Measurements from ENCODE around the gene ATG12.
"Not testable (repeated sequence)": the region's sequence is repeated elsewhere in the genome, so short reads cannot be mapped to it uniquely, and the experiment has no call there.

The ATG12 gene

DNA sequence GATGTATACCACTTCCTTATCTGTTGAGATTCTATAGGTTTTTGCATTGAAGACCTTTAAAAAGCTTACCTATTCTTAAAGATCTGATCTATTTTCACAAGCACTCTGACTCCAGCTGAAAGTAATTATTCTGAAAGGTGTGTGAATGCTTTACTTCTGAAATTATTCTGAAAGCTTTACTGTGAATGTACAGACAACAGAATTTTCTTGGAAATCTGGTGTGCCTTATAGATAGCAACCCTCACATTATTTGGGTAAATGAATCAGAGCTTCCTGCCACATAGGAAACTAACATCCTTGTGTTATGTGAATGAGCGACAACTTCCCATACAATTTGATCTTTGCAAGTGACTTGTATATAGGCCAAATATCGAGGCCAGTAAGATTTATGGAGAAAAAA, 31.4 kb downstream of the ATG12 start:
- peaks cover 28% of the 10 kb centered on the region for H3K27me3 ChIP-seq (ENCODE audit: insufficient read depth, poor library complexity, severe bottlenecking)
- TF ChIP-seq, protein P1, sequence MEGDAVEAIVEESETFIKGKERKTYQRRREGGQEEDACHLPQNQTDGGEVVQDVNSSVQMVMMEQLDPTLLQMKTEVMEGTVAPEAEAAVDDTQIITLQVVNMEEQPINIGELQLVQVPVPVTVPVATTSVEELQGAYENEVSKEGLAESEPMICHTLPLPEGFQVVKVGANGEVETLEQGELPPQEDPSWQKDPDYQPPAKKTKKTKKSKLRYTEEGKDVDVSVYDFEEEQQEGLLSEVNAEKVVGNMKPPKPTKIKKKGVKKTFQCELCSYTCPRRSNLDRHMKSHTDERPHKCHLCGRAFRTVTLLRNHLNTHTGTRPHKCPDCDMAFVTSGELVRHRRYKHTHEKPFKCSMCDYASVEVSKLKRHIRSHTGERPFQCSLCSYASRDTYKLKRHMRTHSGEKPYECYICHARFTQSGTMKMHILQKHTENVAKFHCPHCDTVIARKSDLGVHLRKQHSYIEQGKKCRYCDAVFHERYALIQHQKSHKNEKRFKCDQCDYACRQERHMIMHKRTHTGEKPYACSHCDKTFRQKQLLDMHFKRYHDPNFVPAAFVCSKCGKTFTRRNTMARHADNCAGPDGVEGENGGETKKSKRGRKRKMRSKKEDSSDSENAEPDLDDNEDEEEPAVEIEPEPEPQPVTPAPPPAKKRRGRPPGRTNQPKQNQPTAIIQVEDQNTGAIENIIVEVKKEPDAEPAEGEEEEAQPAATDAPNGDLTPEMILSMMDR (IDR thresholded peaks at IDR 0.05; ENCODE audit: poor library complexity, severe bottlenecking), result no peak
- H3K9me3 ChIP-seq (ENCODE audit: severe bottlenecking), result no peaks in the 10 kb centered on the region
- no peaks in the 10 kb centered on the region for H3K36me3 ChIP-seq (ENCODE audit: low read depth)
- no peak overlapping the region for H3K4me3 ChIP-seq (ENCODE audit: severe bottlenecking)
- no peak overlapping the region for H3K27ac ChIP-seq (ENCODE audit: poor library complexity, severe bottlenecking)
- no peaks in the 10 kb centered on the region for H3K4me1 ChIP-seq (ENCODE audit: insufficient read depth, poor library complexity, severe bottlenecking)
- DNase-seq (ENCODE audit: low spot score) (no peak), ATAC-seq (ENCODE audit: low read depth) (no peak)

- not testable (repeated sequence) for H3K4me1 ChIP-seq (ENCODE audit: insufficient read depth, poor library complexity, severe bottlenecking); DNase-seq (ENCODE audit: low spot score); H3K4me3 ChIP-seq (ENCODE audit: severe bottlenecking); H3K27me3 ChIP-seq (ENCODE audit: insufficient read depth, poor library complexity, severe bottlenecking); ATAC-seq (ENCODE audit: low read depth); H3K27ac ChIP-seq (ENCODE audit: poor library complexity, severe bottlenecking); H3K36me3 ChIP-seq (ENCODE audit: low read depth); H3K9me3 ChIP-seq (ENCODE audit: severe bottlenecking)
Measured at GRCh38 chr5:115808066-115808465, 33.3 kb downstream of the ATG12 start.

- H3K4me3 ChIP-seq (ENCODE audit: severe bottlenecking), result no peak overlapping the region
- DNase-seq (ENCODE audit: low spot score) (no peak), ATAC-seq (ENCODE audit: low read depth) (no peak)
- TF ChIP-seq, protein P1 (IDR thresholded peaks at IDR 0.05; ENCODE audit: poor library complexity, severe bottlenecking), result no peak
- H3K27ac ChIP-seq (ENCODE audit: poor library complexity, severe bottlenecking), result no peak overlapping the region
- H3K4me1 ChIP-seq (ENCODE audit: insufficient read depth, poor library complexity, severe bottlenecking), result no peaks in the 10 kb centered on the region
- peaks cover 7% of the 10 kb centered on the region for H3K27me3 ChIP-seq (ENCODE audit: insufficient read depth, poor library complexity, severe bottlenecking)
- H3K36me3 ChIP-seq (ENCODE audit: low read depth), result no peaks in the 10 kb centered on the region
- H3K9me3 ChIP-seq (ENCODE audit: severe bottlenecking), result no peaks in the 10 kb centered on the region
Measured at GRCh38 chr5:115807654-115808052, 33.7 kb downstream of the ATG12 start.

DNA sequence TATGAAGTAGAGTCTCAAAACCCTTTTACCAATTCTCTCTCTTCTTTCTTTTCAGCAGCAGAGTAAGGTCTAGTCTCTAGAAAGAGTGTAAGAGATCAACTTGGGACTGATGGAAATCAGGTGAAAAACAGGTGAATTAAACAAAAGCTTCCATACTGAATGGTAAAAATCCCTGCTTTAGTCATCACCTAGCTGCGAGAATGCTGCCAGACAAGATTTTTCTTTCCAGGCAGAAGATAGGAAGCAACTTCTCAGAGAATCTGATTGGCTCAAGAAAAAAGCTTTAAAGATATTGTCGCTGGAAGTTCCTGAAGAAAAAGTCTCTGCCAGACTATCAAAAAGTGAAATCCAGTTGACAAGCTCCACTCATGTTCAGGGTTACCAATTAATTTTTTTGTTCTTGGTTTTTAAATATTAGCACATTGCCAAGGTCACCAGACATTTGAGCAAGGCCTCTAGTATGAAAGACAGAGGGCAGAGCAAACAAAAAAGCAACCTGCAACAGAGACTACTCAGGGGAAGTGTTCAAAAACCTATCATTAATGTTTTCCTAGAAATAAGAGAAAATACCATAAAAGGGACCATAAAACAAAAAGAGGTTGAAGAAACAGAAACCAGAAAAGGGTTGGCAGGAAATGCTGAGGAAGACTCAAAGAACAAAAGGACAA, 34.2 kb downstream of the ATG12 start:
- H3K4me1 ChIP-seq (ENCODE audit: insufficient read depth, poor library complexity, severe bottlenecking), result no peaks in the 10 kb centered on the region
- no peaks in the 10 kb centered on the region for H3K36me3 ChIP-seq (ENCODE audit: low read depth)
- no peak for ATAC-seq (ENCODE audit: low read depth)
- no peak overlapping the region for H3K4me3 ChIP-seq (ENCODE audit: severe bottlenecking)
- H3K27ac ChIP-seq (ENCODE audit: poor library complexity, severe bottlenecking), result no peak overlapping the region
- DNase-seq (ENCODE audit: low spot score), result no peak
- no peaks in the 10 kb centered on the region for H3K9me3 ChIP-seq (ENCODE audit: severe bottlenecking)
- H3K27me3 ChIP-seq (ENCODE audit: insufficient read depth, poor library complexity, severe bottlenecking), result peaks cover 2% of the 10 kb centered on the region
- TF ChIP-seq, protein P1 (IDR thresholded peaks at IDR 0.05; ENCODE audit: poor library complexity, severe bottlenecking), result no peak

- TF ChIP-seq, protein P1 (IDR thresholded peaks at IDR 0.05; ENCODE audit: poor library complexity, severe bottlenecking), result no peak
- H3K4me3 ChIP-seq (ENCODE audit: severe bottlenecking), result no peak overlapping the region
- H3K27ac ChIP-seq (ENCODE audit: poor library complexity, severe bottlenecking), result no peak overlapping the region
- H3K4me1 ChIP-seq (ENCODE audit: insufficient read depth, poor library complexity, severe bottlenecking), result no peaks in the 10 kb centered on the region
- DNase-seq (ENCODE audit: low spot score) (no peak), ATAC-seq (ENCODE audit: low read depth) (no peak)
- H3K36me3 ChIP-seq (ENCODE audit: low read depth), result no peaks in the 10 kb centered on the region
- H3K9me3 ChIP-seq (ENCODE audit: severe bottlenecking), result no peaks in the 10 kb centered on the region
- no peaks in the 10 kb centered on the region for H3K27me3 ChIP-seq (ENCODE audit: insufficient read depth, poor library complexity, severe bottlenecking)
Measured at GRCh38 chr5:115801984-115802383, 39.4 kb downstream of the ATG12 start.

Measured in RWPE2 (cell line).